Measurements from ENCODE around the gene CTF1. TPM values are rescaled to one million over a fixed set of nuclear protein-coding genes. Genes with fewer than 3 reads are reported as not detected.

Gene CTF1
- total RNA-seq, 1 experiment from 2014 or later, result 11.6 TPM

DNA sequence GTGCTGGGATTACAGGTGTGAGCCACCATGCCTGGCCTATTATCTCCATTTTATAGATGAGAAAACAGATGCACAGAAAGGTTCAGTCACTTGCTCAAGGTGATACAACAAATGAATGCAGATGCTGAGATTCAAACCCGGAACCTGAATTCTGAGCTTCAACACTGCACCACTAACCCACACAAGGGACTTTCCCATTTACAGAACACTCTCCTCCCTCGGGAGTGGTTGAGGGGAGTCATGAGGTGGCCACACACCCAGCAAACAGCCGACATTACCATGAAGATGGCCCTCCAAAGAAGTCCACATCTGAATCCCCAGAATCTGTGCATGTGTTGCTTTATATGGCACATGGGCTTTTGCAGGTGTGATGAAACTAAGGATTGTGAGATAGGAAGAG, 11.7 kb upstream of the CTF1 start:
- CTCF ChIA-PET, result interaction anchor here (0.6 kb wide), 1 partner anchor 240 kb away, joined by 7 read pairs; no protein-coding TSS in a partner anchor
- 0 out of 2 replicates have a peak, but pooled peaks cover 7% of the 10 kb centered on the region for H3K36me3 ChIP-seq (ENCODE audit: low read depth)

DNA sequence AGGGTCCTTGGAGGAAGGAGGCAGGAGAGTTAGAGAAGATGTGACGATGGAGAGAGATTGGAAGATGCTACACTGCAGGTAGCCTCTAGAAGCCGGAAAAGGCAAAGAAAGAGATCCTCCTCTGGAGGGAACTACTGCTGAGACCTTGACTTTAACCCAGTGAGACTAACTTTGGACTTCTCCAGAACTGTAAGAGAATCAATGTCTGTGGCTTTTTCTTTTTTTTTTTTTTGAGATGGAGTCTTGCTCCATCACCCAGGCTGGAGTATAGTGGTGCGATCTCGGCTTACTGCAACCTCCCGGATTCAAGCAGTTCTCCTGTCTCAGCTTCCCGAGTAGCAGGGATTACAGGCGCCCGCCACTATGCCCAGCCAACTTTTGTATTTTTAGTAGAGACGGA, 11.2 kb upstream of the CTF1 start:
- CTCF ChIA-PET, result no interaction called here
- no peaks in the 10 kb centered on the region for H3K9me3 ChIP-seq (ENCODE audit: insufficient read depth, low read depth)

More for the DNA sequence above, 11.7 kb upstream of the CTF1 start:
- no peaks in the 10 kb centered on the region for H3K4me1 ChIP-seq (replicated peaks; ENCODE audit: insufficient read depth)
- no peak for DNase-seq
- no TSS peak for BruUV-seq (replicated peaks)
- H3K4me3 ChIP-seq, result no peak overlapping the region
- POLR2A ChIA-PET (ENCODE audit: unreplicated experiment), result no interaction called here
- H3F3A ChIP-seq (ENCODE audit: insufficient read depth, low read depth), result peaks cover 26% of the 10 kb centered on the region; the same call in 1 of the 2 replicates
- H3K9me3 ChIP-seq (ENCODE audit: insufficient read depth, low read depth), result no peaks in the 10 kb centered on the region
- H3K79me2 ChIP-seq (ENCODE audit: low read depth), result no peaks in the 10 kb centered on the region
- H3K9me2 ChIP-seq (ENCODE audit: insufficient read depth), result no peaks in the 10 kb centered on the region
- H4K20me1 ChIP-seq (ENCODE audit: insufficient read depth), result no peaks in the 10 kb centered on the region
- TF ChIP-seq EZH2 (IDR thresholded peaks at IDR 0.05; ENCODE audit: low read depth), result no peak
- TF ChIP-seq, protein P1, sequence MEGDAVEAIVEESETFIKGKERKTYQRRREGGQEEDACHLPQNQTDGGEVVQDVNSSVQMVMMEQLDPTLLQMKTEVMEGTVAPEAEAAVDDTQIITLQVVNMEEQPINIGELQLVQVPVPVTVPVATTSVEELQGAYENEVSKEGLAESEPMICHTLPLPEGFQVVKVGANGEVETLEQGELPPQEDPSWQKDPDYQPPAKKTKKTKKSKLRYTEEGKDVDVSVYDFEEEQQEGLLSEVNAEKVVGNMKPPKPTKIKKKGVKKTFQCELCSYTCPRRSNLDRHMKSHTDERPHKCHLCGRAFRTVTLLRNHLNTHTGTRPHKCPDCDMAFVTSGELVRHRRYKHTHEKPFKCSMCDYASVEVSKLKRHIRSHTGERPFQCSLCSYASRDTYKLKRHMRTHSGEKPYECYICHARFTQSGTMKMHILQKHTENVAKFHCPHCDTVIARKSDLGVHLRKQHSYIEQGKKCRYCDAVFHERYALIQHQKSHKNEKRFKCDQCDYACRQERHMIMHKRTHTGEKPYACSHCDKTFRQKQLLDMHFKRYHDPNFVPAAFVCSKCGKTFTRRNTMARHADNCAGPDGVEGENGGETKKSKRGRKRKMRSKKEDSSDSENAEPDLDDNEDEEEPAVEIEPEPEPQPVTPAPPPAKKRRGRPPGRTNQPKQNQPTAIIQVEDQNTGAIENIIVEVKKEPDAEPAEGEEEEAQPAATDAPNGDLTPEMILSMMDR (conservative IDR thresholded peaks at IDR 0.05), result no peak
- H3K27me3 ChIP-seq (ENCODE audit: insufficient read depth, low read depth), result no peaks in the 10 kb centered on the region
- H3K4me2 ChIP-seq, result no peak overlapping the region
- no peak overlapping the region for H2AFZ ChIP-seq
- H3K27ac ChIP-seq, result no peak overlapping the region
- intact Hi-C loops (cut with micrococcal nuclease; ENCODE audit: unreplicated experiment), result no loop called here

DNA sequence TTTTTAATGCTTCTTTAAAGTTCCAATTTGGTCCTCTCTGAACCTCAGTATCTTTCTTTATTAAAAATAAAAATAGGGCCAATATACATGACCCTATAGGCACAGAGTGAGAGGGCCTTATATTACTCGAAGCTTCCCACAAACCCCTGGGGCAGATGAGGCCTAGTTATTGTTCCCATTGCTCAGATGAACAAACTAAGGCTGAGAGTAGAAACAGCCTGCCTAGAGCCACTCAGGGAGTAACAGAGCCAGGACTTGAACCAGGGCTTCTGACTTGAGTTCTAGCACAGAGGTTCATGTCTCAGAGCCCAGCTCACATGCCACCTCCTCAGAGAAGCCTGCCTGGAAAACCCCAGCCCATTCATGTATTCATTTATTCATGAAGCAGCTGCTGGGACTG, 10.3 kb upstream of the CTF1 start:
- no peaks in the 10 kb centered on the region for H3K4me1 ChIP-seq (replicated peaks; ENCODE audit: insufficient read depth)
- H3K27ac ChIP-seq, result no peak overlapping the region
- H3K9me2 ChIP-seq (ENCODE audit: insufficient read depth), result no peaks in the 10 kb centered on the region
- no peak overlapping the region for H3K4me2 ChIP-seq
- no peak for TF ChIP-seq EZH2 (IDR thresholded peaks at IDR 0.05; ENCODE audit: low read depth)
- TF ChIP-seq, protein P1 (conservative IDR thresholded peaks at IDR 0.05), result no peak
- no peaks in the 10 kb centered on the region for H3K79me2 ChIP-seq (ENCODE audit: low read depth)
- H3F3A ChIP-seq (ENCODE audit: insufficient read depth, low read depth), result peaks cover 26% of the 10 kb centered on the region; the same call in 1 of the 2 replicates
- no peaks in the 10 kb centered on the region for H4K20me1 ChIP-seq (ENCODE audit: insufficient read depth)
- no peaks in the 10 kb centered on the region for H3K9me3 ChIP-seq (ENCODE audit: insufficient read depth, low read depth)
- no peak overlapping the region for H3K4me3 ChIP-seq
- BruUV-seq (replicated peaks), result no TSS peak
- intact Hi-C loops (cut with micrococcal nuclease; ENCODE audit: unreplicated experiment), result no loop called here
- CTCF ChIA-PET, result no interaction called here
- no peak overlapping the region for H2AFZ ChIP-seq
- no peak for DNase-seq
- POLR2A ChIA-PET (ENCODE audit: unreplicated experiment), result no interaction called here
- H3K36me3 ChIP-seq (ENCODE audit: low read depth), result 0 out of 2 replicates have a peak, but pooled peaks cover 7% of the 10 kb centered on the region
- H3K27me3 ChIP-seq (ENCODE audit: insufficient read depth, low read depth), result no peaks in the 10 kb centered on the region

More for the DNA sequence above, 11.2 kb upstream of the CTF1 start:
- no peaks in the 10 kb centered on the region for H3K79me2 ChIP-seq (ENCODE audit: low read depth)
- BruUV-seq (replicated peaks), result no TSS peak
- intact Hi-C loops (cut with micrococcal nuclease; ENCODE audit: unreplicated experiment), result no loop called here
- H4K20me1 ChIP-seq (ENCODE audit: insufficient read depth), result no peaks in the 10 kb centered on the region
- POLR2A ChIA-PET (ENCODE audit: unreplicated experiment), result no interaction called here
- no peaks in the 10 kb centered on the region for H3K27me3 ChIP-seq (ENCODE audit: insufficient read depth, low read depth)
- no peak overlapping the region for H3K27ac ChIP-seq
- H3K4me1 ChIP-seq (replicated peaks; ENCODE audit: insufficient read depth), result no peaks in the 10 kb centered on the region
- H3K9me2 ChIP-seq (ENCODE audit: insufficient read depth), result no peaks in the 10 kb centered on the region
- H2AFZ ChIP-seq, result no peak overlapping the region
- no peak for DNase-seq
- H3K4me2 ChIP-seq, result no peak overlapping the region
- H3K4me3 ChIP-seq, result no peak overlapping the region
- H3F3A ChIP-seq (ENCODE audit: insufficient read depth, low read depth), result peaks cover 26% of the 10 kb centered on the region; the same call in 1 of the 2 replicates
- TF ChIP-seq EZH2 (IDR thresholded peaks at IDR 0.05; ENCODE audit: low read depth), result no peak
- TF ChIP-seq, protein P1 (conservative IDR thresholded peaks at IDR 0.05), result no peak
- H3K36me3 ChIP-seq (ENCODE audit: low read depth), result 0 out of 2 replicates have a peak, but pooled peaks cover 7% of the 10 kb centered on the region
